SK-MEL-5 (cell line): ENCODE data around the gene PPP3CA. TPM values are rescaled to one million over a fixed set of nuclear protein-coding genes. Genes with fewer than 3 reads are reported as not detected.

Experiments used
- DNase-seq: peaks from one replicate; pipeline ENCODE4 v3.0.0-alpha.2; 2016; ENCODE audit warnings: low read depth, low spot score
- in situ Hi-C: cut with HindIII; loops from 2 replicates; pipeline ENCODE4 v1.10.0; 2016; ENCODE audit warnings: low sequenced_read_pairs, high pct_unique_total_duplicates, low pct_unique_long_range_greater_than_20kb
- polyA plus RNA-seq, 2 experiments: library from polyadenylated mRNA; depleted of rRNA; stranded (reverse); fragments of >200 nt; gene quantifications; 2 replicates each; pipeline ENCODE4 v1.2.3, GENCODE V29; 2015
- total RNA-seq: library from RNA; depleted of rRNA; stranded (reverse); fragments of >200 nt; shearing (Covaris generic); gene quantifications from 2 replicates; pipeline ENCODE4 v1.2.3, GENCODE V29; 2014; rRNA removed

PPP3CA gene
- total RNA-seq = 9.7 and 10.8 TPM in 2 replicates
- polyA plus RNA-seq (2015; cell fraction: cytosol; rRNA removed) = 9.1 TPM in 2 replicates
- 3.6 and 4.6 TPM in 2 replicates for polyA plus RNA-seq (2015; cell fraction: nucleus; rRNA removed)

DNA sequence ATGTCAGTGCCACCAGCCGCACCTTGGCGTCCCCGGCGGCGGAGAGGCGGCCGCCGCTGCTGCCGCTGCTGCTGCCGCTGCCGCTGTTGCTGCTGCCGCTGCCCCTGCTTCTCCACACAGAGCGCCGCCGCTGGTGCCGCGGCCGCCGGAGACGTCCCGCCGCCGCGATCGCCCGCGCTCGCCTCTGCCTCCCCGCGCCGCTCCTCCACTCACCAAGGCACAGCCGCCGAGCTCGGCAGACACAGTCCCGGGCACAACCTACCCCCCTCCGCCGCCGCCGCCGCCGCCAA, at the start of gene PPP3CA:
PPP3CA (minus strand) TSS at position 260 of the 290 bp plus-strand sequence.
- DNase-seq = no peak
- in situ Hi-C loops = no loop called here

DNA sequence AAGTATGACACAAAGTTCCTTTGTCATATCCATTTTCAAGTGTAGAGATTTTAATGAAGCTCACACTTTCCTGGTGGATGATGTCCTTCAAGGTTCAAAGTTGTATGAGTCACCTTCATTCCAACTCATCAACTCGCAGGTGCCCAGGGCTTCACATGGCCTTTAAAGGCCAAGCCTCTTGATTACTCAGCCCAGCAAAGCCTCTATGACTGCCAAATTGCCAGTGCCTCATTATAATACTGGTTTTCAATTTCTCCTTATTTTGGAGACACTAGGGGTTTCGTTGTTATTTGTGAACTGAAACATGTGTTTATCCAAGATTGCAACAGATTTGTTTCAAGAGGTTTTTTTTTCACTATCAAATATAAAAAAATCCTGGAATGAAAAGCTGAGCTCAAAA, 45.9 kb upstream of the PPP3CA start:
- peak; percentile 22 for DNase-seq
- in situ Hi-C loops = no loop called here

DNA sequence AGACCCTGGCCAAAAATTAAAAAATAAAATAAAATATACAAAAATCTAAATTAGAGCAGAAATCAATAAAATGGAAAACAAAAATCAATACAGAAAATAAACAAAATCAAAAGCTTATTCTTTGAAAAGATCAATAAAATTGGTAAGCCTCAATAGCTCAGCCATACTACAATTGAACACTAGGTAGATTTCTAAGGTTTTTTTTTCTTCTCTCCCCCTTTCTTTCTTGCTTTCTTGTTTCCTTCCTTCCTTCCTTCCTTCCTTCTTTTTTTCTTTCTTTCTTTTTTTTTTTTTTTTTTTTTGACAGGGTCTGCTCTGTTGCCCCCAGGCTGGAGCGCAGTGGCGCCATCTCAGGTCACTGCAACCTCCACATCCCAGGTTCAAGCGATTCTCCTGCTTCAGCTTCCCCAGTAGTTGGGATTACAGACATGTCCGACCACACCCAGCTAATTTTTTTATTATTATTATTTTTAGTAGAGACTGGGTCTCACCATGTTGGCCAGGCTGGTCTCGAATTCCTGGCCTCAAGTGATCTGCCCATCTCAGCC, 23.4 kb upstream of the PPP3CA start:
- in situ Hi-C loops = no loop called here

DNA sequence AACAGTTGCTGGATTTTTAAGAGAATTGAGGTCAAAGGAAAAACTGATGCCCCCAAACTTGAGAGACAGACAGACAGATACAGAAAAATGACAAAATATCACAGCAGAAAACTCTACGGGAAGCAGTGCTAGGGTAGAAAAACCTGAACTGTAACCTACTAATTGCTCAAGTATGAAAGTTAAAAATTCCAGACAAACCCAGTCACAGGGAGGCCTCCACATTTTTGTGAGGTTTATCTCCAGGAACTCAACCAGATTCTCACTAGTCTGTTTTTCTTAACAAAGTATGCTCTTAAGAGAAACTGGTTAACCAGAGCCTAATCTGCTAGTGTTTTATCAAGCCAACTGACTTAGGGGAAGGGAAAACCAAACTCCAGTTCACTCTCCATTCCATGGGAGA, 19.9 kb upstream of the PPP3CA start:
- DNase-seq = no peak
- in situ Hi-C loops = no loop called here

More for the DNA sequence above, 23.4 kb upstream of the PPP3CA start:
- peak; percentile 2 for DNase-seq

DNA sequence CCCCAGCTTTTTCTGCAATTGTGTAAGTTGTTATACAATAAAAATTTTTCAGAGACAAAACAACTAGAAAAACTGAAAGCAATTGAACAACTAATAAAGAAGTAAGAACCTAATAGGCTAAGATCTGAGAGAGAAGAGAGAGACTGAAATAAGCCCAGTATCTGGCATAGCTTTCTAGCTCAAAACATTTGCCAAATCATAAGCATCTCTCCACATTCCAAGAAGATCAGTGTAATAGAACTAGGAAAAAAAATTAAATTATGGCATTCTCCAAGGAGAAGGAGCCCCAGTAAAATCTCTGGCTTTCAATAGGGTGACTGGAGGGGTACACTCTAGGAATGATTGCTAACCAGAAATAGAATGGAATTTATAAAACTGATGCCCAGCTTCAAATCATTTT, 19.0 kb upstream of the PPP3CA start:
- no peak for DNase-seq
- in situ Hi-C loops = no loop called here

DNA sequence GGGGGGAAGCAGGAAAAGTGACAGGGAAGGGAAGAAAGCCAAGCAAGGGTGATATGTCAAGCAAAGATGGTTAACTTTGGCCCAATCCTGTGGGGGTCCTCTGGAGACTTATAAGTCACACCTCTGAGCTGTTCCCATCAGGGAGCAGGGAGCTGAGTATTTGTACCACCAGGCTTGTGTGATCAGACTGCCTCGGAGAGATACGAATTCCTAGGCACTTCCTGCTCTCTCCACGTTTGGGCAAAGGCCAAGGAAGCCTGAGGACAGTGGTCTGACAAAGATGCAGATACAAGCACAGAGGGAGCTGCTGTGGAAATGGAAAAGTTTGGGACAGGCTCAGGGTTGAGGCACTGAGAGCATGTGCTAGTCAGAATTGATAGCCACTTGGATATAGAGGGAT, 10.4 kb upstream of the PPP3CA start:
- no peak for DNase-seq
- in situ Hi-C loops = no loop called here

DNA sequence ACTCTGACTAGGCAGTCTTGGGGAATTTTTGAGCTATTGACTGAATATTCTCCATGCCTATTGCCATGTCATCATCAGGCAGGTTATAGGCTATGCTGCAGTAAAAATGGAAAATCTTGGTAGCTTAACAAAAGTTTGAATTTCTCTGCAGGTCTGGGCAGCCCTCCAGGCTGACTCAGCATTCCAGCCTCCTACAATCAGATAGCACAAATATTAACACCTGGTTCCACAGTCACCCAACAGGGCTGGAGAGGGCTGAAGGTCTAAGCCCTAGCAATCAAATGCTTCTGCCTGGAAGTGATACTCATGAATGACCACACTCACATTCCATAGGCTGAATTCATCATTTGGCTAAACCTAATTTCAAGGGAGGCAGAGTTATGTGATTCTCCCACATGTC, 9.6 kb upstream of the PPP3CA start:
- in situ Hi-C loops = no loop called here
- DNase-seq = no peak

DNA sequence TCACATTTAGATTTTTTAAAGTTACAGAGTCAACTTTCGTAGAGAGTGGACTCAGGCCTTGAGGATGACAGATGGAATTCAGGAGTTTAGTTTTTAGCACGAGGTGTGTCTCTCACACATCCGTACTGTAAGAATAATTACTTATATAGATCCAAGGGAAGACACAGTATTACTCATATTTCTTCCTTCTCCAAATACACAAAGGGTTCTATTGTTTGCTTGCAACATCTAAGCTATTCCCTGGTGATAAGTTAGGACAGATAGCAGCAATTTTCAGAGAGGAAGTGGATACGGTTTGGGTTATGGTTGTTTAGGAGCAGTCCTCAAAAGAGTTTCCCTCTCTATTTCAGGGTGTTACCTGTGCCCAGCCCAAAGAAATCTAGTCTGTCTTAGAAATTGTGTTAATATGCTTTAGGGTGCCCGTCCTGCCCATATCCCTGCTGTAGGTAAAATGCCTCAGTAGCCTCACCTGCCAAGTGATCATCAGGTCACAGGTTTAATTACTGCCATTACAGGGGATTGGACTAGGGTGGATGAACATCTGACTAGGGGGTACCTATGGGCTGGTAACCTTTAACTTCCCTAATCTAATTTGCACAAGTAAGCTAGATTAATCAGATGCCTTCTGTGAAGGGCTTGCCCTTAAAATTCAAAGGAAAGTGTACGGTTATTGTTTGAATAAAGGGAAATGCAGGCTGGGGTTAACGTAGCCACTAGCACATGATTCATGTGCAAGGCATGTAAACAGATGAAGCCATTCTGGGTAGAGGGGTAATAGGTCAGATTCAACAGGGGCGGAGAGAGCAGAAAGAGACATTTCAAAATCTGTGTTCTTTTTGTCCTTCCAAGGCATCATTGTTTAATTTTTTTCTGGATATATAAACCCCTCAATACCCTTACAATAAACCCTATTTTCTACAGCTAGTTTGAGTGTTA, 8.7 kb upstream of the PPP3CA start:
- peak; percentile 83 for DNase-seq
- in situ Hi-C loops = no loop called here

DNA sequence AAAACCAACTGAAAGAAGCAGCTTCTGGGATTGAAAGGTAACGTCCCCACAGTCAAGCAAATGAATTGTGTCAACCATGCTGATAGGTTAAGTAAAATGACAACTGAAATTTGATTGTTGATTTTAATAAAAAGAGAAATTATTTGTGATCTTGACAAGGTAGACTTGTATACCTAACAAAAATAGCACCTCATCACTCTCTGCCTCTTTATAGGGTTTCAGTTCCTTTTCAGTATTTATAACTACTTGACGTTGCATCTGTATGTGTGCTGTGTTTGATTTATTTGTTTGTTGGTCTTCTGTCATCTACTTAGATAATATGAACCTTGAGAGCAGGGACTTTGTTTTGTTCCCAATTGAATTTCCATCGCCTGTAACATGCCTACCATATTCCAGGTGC, 7.9 kb upstream of the PPP3CA start:
- no peak for DNase-seq
- in situ Hi-C loops = no loop called here

DNA sequence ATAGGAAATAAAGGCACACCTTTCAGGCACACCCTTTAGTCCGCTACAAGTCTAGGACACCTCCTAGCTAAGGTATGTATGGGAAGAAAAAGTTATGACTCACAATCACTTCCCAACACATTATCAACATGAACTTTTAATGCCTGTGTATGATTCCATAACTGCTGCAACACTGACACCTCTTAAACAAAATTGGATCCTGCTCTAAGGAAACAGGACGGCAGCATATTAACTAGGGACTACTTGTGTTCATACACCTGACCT, 2.4 kb upstream of the PPP3CA start:
- in situ Hi-C loops = no loop called here
- DNase-seq = no peak

DNA sequence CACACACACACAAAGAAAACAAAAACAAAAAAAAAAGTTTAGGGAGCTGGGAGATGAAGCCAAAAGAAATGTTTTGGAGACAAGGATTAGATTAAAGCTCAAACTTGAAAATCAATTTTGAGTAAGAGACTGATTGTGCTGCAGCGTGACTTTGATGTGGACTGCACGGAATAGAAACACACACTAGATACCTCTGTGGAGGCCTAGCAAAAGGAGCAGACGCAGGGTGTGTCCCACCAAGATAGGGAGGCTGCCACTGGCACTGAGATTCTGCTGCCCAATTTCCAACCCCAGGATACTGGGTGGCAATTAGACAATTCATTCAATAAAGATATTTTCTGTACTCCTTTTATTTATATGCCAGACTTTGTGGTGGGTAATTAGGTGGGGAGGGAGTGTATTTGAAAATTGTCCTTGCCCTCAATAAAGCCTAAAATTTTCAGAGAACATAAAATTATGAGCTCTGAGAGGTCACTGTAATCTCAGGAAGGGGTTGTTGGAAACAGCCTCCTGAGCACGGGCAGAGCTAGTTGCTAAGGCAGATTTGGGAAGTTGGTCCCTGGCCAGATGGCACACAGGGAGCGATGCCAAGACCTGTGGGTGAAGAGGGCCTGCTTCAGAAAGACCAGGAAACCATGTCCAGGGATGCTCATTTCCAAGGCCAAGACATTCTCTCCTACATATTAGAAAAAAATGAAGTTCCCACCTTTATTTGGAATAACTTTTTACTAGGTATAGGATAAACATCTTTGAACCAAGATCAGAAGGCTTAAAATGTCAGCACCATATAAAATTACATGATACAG, 1.9 kb upstream of the PPP3CA start:
- in situ Hi-C loops = no loop called here
- peak; percentile 26 for DNase-seq

DNA sequence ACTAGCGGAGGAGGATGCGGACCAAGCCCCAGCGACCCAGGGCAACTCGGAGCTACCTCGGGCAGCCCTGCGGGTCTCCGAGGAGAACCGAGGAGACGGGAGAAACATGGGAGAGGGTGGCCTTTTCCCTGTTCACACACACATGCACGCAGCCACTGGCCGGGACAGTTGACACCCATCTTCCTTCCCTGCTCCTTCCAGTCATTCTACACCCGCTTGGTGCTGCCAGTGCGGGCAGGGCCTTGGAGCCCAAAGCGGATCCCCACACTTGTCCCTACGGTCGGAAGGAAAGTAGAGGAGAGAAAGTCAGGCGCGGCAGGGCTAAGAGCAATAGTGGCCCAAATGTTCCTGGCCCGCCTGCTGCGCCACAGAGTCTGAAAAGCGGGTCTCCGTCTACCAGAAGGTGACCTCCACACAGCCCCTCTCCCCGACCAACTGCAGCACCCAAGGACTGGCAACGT, 1.1 kb upstream of the PPP3CA start:
- in situ Hi-C loops = no loop called here
- peak; percentile 1 for DNase-seq

DNA sequence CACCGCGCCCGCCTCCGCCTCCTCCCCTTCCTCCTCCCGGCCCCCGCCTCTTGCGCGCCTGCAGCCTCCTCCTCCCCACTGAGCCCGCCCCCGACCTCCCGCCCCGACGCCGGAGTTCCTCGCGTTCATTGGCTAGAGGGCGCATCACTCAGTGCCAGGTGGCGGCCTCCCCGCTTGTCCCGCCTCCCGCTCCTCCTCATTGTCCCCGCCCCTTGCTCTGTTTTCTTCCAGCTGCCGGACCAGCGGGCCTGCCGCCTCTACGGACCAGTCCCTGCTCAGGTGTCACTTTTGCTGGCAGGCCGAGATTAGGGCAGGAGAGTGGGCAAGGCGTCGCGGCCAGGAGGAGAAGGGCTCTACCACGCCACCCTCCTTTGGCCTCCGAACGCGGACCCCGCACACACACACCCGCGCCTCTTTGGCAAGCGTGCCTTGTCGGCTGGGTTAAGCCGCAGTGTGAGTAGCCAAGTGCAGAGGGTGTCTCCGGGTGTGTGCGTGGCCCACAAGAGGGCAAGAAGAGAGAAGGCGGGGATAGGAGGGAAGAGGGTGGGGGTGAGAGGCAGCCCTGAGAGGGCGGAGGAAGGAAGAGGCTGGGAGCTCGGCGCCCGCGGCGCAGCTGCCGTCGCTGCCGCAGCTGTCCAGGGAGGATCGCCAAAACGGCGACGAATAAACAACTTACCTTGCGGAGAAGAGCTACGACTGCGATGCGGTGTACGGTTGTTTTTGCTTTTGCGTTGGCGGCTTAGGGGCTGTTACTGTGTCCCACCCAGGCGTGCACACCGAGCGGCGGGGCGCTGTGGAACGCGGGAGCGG, 436 bp upstream of the PPP3CA start:
- peak; percentile 92 for DNase-seq
- in situ Hi-C loops = no loop called here

DNA sequence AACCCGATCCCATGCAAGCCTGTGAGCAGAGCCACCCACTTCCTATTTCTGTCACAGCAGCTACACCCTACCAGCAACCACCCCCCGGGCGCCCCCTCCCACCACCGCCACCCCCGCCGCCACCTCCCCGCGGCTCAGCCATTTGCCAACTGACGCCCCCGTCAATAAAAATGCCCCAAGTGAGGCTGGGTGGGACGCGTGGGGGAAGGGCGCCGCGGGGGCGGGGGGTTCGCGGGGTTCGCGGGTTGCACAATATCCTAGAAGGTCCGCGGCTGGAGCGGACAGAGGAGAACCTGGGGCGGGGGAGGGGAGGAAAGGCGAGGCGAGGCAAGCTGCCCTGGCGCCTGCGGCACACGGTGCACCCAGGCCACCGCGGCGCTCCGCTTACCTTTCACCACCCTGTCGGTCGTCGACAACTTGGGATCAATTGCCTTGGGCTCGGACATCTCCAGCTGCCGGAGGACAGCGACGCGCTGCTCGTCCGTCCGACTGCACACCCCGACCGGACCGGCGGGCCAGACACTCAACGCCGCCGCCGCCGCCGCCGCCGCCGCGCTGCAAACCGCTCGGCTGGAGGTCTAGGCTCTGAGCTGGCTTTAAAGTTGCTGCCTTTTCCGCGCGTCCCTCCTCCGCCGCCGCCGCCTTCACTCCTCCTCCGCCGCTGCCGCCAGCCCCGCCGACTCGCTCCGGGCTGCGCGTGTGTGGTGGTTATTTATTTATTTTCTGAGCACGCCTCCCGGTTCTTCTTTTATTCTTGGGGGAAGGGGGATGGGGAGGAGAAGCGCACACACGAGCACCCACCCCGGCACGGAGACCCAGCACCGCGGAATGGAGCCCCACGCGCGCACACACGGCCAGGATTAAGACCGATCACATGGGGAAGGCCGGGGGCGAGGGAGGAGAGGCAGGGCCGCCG, 717 bp downstream of the PPP3CA start:
- in situ Hi-C loops = no loop called here

DNA sequence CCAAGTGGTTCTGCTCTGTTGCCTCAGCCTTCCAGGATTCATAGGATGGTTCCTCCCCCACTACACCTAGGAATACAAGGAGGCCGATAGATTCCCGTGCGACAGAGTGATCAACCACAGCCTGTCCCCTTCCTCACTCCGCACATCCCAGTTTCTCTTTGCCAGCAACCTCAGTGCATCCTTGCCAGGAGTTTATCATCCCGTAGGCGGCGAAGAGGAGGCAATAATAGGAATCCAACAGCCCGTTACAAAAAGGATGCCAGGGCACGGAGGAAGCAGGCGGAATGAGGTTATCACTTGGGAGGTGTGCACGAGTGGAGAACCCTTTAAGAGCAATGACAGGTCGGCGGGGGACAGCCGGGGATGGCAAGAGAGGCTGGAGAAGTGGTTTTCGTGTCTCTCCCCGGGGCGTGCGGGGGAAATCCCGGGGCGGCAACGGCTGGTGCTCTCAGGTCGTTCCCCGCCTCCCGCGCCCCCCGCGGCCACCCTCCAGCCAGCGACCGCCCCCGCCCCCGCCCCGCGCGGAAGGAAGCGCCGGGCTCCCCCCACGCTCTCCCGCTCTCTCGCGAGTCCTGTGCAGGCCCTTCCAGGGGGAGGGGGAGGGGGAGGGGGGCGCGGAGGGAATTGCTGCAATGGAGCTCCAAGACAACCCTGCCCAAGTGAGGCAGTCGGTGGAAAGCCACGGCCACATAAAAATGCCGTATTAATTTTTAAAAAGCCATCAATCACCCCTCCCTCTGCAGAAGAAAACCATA, 1.6 kb downstream of the PPP3CA start:
- in situ Hi-C loops = no loop called here
- peak; percentile 26 for DNase-seq

More for the DNA sequence above, 717 bp downstream of the PPP3CA start:
- peak; percentile 47 for DNase-seq

DNA sequence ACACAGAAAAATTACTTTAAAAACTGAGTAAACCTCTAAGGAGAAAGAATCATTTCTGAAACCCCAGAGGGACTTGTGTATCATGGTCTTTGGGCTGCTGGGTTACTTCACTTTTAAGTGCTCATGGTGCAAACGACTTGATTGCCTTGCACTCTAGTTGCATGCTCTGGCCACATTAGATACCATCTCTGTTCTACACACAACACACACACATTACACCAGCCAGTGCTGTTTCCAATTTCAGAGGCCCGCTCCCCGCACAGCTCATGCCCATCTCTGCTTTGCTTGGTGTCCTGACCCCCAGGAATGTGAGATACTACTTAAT, 2.1 kb downstream of the PPP3CA start:
- no peak for DNase-seq
- in situ Hi-C loops = no loop called here
